Measurements from ENCODE around the gene SIDT1.

The SIDT1 gene

GRCh38 chr3:113597596-113598354, 65.4 kb downstream of the SIDT1 start:
- DNase-seq (ENCODE audit: low spot score), result no peak

- DNase-seq (ENCODE audit: low spot score), result no peak
These were observed 68.2 kb downstream of the SIDT1 start for GRCh38 chr3:113600418-113601182.

GRCh38 chr3:113601240-113601639, 68.9 kb downstream of the SIDT1 start:
- DNase-seq (ENCODE audit: low spot score), result no peak

- no peak for DNase-seq (ENCODE audit: low spot score)
These were observed 69.9 kb downstream of the SIDT1 start for GRCh38 chr3:113602256-113602655.

GRCh38 chr3:113602836-113603235, 70.5 kb downstream of the SIDT1 start:
- no peak for DNase-seq (ENCODE audit: low spot score)

GRCh38 chr3:113606539-113607218, 74.3 kb downstream of the SIDT1 start:
- DNase-seq (ENCODE audit: low spot score), result peak; percentile 28

GRCh38 chr3:113607219-113607596, 74.9 kb downstream of the SIDT1 start:
- DNase-seq (ENCODE audit: low spot score), result no peak

- no peak for DNase-seq (ENCODE audit: low spot score)
These were observed 82.0 kb downstream of the SIDT1 start for GRCh38 chr3:113614402-113614801.

GRCh38 chr3:113615976-113616375, 83.6 kb downstream of the SIDT1 start:
- no peak for DNase-seq (ENCODE audit: low spot score)

- no peak for DNase-seq (ENCODE audit: low spot score)
These were observed 85.4 kb downstream of the SIDT1 start for GRCh38 chr3:113617726-113618125.

- no peak for DNase-seq (ENCODE audit: low spot score)
These were observed 87.7 kb downstream of the SIDT1 start for GRCh38 chr3:113620091-113620490.

GRCh38 chr3:113623324-113623723, 91.0 kb downstream of the SIDT1 start:
- DNase-seq (ENCODE audit: low spot score), result no peak

GRCh38 chr3:113623811-113624210, 91.5 kb downstream of the SIDT1 start:
- no peak for DNase-seq (ENCODE audit: low spot score)

GRCh38 chr3:113625834-113626233, 93.5 kb downstream of the SIDT1 start:
- DNase-seq (ENCODE audit: low spot score), result no peak

GRCh38 chr3:113626503-113627371, 94.4 kb downstream of the SIDT1 start:
- peak; percentile 13 for DNase-seq (ENCODE audit: low spot score)

GRCh38 chr3:113628316-113628715, 96.0 kb downstream of the SIDT1 start:
- no peak for DNase-seq (ENCODE audit: low spot score)

GRCh38 chr3:113628788-113629187, 96.4 kb downstream of the SIDT1 start:
- no peak for DNase-seq (ENCODE audit: low spot score)

- no peak for DNase-seq (ENCODE audit: low spot score)
These were observed 97.4 kb downstream of the SIDT1 start for GRCh38 chr3:113629584-113630421.

- no peak for DNase-seq (ENCODE audit: low spot score)
These were observed 98.7 kb downstream of the SIDT1 start for GRCh38 chr3:113630956-113631542.

- DNase-seq (ENCODE audit: low spot score), result no peak
These were observed 99.2 kb downstream of the SIDT1 start for GRCh38 chr3:113631573-113631972.

All from CD4-positive, alpha-beta T cell treated with Interleukin-15 for 4 hours (primary cell).